ENCODE data around the gene SEMA5A. TPM values are rescaled to one million over a fixed set of nuclear protein-coding genes. Genes with fewer than 3 reads are reported as not detected.

The SEMA5A gene
- total and polyA plus RNA-seq, 8 donors: 18.2 to 29.5 (median 20.8) TPM

DNA sequence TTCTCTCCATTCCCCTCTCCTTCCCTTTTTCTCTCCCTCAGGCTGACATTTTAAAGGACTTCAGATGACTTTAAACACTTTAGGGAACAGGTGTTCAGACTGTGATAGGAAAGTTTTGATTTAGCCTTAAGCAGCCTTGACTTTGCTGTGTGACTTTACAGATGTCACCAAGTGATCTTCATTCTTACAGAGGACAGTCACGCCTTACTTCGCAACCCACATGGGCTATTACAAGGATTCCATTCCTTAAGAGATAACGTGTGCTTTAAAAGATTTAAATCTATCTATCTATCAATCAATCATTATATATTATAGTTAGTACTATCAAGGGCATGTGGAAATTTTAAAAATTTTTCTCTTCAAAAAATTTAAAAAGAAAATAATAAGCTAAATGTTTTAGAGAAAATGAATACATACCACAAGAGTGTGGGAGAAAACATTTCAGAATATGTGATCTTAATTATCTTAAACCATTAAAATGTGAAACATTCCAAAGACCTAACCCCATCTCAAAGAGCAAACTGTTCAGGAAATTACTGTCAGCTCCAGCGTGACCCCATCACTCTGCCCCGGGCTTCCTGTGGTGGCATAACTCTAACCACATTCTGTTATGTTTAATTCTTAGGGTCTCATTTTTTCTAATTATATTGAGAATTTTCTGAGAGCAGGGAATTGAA lies 530.5 kb downstream of the SEMA5A start:
- DNase-seq (no peak), ATAC-seq (no peak)
- Histone ChIP-seq H3K27me3 (no peaks in the 10 kb centered on the region), H3K4me1 (no peaks in the 10 kb centered on the region), H3K9me3 (no peaks in the 10 kb centered on the region), H3K36me3 (no peaks in the 10 kb centered on the region), H3K4me3 (no peak overlapping the region), H3K27ac (no peak overlapping the region)
- intact Hi-C loops (cut with DNase I): no loop called here
- TF ChIP-seq, protein P1, sequence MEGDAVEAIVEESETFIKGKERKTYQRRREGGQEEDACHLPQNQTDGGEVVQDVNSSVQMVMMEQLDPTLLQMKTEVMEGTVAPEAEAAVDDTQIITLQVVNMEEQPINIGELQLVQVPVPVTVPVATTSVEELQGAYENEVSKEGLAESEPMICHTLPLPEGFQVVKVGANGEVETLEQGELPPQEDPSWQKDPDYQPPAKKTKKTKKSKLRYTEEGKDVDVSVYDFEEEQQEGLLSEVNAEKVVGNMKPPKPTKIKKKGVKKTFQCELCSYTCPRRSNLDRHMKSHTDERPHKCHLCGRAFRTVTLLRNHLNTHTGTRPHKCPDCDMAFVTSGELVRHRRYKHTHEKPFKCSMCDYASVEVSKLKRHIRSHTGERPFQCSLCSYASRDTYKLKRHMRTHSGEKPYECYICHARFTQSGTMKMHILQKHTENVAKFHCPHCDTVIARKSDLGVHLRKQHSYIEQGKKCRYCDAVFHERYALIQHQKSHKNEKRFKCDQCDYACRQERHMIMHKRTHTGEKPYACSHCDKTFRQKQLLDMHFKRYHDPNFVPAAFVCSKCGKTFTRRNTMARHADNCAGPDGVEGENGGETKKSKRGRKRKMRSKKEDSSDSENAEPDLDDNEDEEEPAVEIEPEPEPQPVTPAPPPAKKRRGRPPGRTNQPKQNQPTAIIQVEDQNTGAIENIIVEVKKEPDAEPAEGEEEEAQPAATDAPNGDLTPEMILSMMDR (IDR thresholded peaks at IDR 0.05): no peak

DNA sequence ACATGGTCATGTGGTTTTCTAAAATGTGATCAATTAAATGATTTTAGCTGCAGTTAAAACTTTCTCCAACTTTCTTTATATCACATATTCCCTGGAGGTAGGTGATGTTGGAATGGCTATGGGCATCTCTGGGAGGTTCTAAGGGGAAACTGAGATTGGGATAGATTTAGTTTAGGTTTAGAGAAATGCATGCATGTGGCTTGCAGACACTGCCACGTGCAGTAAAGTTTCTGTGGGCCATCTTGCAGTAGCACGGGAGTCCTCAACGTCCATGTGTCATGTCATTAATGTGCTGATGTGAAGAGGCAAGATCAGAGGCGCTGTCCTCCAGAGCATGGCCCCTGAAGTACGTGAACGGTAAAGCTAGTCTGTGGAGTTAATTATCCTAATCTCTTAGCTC lies 532.7 kb downstream of the SEMA5A start:
- intact Hi-C loops (cut with DNase I): no loop called here
- H3K4me1 ChIP-seq: no peaks in the 10 kb centered on the region
- H3K27me3 ChIP-seq: no peaks in the 10 kb centered on the region
- no peaks in the 10 kb centered on the region for H3K36me3 ChIP-seq
- H3K9me3 ChIP-seq: no peaks in the 10 kb centered on the region
- no peak for DNase-seq
- no peak overlapping the region for H3K27ac ChIP-seq
- no peak overlapping the region for H3K4me3 ChIP-seq
- ATAC-seq: no peak
- TF ChIP-seq, protein P1 (IDR thresholded peaks at IDR 0.05): no peak

DNA sequence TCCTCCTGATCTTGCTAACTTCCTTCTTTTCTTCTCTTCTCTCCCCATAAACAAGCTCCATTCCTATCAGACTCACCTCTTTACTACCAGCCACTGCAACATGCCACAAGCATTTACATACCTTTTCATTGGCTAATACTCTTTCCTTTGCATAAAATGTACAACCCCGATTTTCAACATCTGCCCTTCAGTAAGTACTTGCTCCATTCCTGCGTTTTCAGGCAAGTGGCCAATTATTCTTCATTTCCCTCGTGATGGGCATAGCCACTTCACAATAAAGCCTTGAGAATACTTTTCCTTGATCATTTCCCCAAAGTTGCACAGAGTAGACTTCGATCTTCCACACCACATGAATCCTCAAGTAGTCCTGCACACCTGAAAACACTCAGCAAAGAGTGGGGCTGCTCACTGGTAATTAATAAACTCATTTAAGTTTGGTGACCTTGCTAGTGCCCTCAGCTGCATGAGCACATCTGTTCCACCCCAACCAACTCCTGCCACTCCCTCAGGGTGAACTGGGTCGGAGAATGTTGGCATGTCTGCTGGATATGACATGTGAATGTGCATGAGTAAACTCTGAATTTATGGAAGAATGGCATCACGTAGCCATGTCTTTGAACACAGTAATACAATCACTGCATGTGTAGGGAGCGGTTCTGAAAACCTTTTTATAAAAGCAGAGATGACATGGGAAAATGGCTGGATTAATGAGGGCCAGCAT lies 535.8 kb downstream of the SEMA5A start:
- no peaks in the 10 kb centered on the region for H3K36me3 ChIP-seq
- no peaks in the 10 kb centered on the region for H3K4me1 ChIP-seq
- no peak for ATAC-seq
- no peak overlapping the region for H3K27ac ChIP-seq
- H3K4me3 ChIP-seq: no peak overlapping the region
- no peak for DNase-seq
- TF ChIP-seq, protein P1 (IDR thresholded peaks at IDR 0.05): no peak
- no peaks in the 10 kb centered on the region for H3K9me3 ChIP-seq
- intact Hi-C loops (cut with DNase I): no loop called here
- H3K27me3 ChIP-seq: no peaks in the 10 kb centered on the region

DNA sequence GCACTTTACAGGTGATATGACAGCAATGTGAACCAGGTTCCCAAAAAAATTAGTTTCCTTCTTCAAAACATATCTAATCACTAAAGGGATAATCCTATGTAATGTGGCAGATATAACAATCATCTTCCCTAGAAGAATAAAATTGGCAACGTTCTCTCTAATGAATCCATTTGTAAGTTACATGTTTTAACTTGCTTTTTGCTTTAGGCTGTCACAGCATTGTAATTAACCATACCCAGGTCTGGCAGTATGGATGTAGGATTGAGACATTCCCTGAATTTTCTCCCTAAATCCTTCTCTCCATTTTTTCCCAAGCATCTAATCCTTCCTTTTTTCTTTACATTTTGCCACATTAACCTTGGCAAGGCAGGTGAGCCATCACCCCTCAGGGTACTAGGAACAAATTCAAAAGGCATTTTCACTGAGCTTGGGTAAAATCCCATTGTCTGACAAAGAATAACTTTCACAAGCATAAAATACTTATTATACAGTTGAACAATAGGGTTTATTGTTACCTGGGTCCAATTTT lies 548.3 kb downstream of the SEMA5A start:
- ATAC-seq (no peak), DNase-seq (no peak)
- Histone ChIP-seq H3K4me3 (no peak overlapping the region), H3K27me3 (no peaks in the 10 kb centered on the region), H3K4me1 (no peaks in the 10 kb centered on the region), H3K36me3 (no peaks in the 10 kb centered on the region), H3K27ac (no peak overlapping the region), H3K9me3 (peaks cover 0 to 3% of the 10 kb centered on the region in 2 donors)
- TF ChIP-seq, protein P1 (IDR thresholded peaks at IDR 0.05): no peak
- intact Hi-C loops (cut with DNase I): no loop called here

DNA sequence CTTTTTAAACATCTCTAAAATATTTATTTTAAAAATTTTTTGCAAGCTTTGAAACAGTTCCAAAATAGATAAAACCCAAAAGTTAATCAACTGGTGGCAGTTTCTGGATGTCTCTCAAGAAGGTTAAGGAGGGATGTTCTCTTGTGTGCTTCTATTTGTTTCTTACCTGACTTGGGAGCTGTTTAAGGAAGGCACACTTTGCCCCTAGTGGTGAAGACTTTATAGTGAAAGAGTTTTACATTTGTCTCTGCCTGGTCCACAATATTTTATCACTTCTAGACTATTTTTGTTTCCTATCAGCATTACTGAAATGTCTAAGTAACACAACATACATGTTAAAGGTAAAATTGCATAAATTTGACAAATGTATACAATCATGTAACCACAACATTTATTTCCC lies 552.8 kb downstream of the SEMA5A start:
- ATAC-seq (no peak), DNase-seq (no peak)
- H3K27ac ChIP-seq: no peak overlapping the region
- peaks cover 0 to 3% of the 10 kb centered on the region in 2 donors for H3K9me3 ChIP-seq
- no peaks in the 10 kb centered on the region for H3K36me3 ChIP-seq
- no peaks in the 10 kb centered on the region for H3K4me1 ChIP-seq
- intact Hi-C loops (cut with DNase I): no loop called here
- TF ChIP-seq, protein P1 (IDR thresholded peaks at IDR 0.05): no peak
- H3K27me3 ChIP-seq: no peaks in the 10 kb centered on the region
- H3K4me3 ChIP-seq: no peak overlapping the region
